NCI-H128 (cell line): ENCODE measurements around the gene CRIP2.

Source experiments
- DNase-seq: peaks from one replicate; lab custom pipeline; 2025; ENCODE audit not compliant: unreplicated experiment; lab: John Stamatoyannopoulos, UW

Gene CRIP2

DNA sequence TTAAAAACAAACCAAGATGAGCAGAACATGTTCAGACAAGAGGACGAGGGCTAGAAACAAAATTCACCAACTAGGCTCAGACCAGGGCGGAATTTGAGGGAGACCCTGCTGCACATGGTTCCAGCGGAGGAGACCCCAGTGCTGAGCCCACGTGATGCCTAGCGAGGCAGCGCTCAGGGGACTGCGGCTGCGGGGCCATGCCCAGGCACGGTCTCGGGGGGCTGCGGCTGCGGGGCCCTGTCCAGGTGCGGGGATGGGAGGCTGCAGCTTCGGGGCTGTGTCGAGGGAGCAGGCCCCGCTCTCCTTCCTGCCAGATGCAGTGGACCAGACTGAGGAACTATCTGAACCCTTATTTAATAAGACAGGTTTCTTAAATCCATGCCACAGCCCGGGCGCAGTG is 12.7 kb upstream of the CRIP2 start:
- no peak for DNase-seq

DNA sequence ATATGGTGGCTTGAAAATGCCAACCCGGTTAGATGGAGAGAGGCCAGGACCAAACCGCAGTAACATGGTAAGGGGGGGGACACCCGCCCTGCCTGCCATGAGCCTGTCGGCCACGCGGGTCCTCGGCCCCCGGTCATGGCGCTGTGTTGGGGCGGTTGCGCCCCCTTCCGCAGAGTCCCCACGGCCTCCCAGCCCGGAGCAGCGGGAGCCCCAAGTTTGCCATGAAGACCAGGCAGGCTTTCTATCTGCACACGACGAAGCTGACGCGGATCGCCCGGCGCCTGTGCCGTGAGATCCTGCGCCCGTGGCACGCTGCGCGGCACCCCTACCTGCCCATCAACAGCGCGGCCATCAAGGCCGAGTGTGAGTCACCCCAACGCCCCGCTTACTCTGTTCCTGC is 10.1 kb upstream of the CRIP2 start:
- DNase-seq, result no peak

GRCh38 chr14:105465209-105466031 is 9.2 kb upstream of the CRIP2 start:
- DNase-seq, result no peak

GRCh38 chr14:105466531-105467248 is 7.9 kb upstream of the CRIP2 start:
- no peak for DNase-seq

DNA sequence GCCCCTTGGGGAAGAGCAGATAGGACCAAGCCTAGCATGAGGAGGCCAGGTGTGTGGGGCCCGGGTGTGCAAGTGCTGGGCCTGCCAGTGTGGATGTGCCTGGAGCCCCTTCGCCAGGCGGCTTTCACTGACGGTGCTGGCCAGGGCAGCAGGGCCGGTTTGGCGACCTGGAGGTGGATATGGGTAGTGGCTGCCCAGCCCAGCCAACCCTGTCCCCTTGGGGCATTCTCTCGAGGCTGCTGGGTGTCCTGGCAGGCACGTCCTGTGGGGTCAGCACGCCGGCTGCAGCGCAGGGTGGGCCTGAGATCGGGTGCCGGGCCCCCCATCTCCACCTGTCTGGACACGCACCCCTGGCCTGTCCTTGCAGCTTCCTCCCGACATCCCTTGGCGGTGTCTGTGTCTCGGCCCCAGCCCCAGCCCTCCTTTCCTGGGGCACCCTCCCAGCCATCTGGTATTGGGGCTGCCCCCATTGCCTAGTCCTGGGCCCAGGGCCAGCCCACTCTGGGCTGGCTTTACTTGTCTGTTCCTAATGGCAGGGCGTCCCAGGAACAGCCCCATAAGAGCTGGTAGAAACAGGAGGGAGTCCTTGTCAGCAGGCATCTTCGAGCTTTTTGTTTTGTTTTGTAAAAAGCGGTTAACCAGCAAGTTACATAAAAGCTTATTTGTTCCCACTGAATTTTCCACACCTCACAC is 7.2 kb upstream of the CRIP2 start:
- no peak for DNase-seq

- DNase-seq, result no peak
Measured at GRCh38 chr14:105467942-105468471, 6.6 kb upstream of the CRIP2 start.

DNA sequence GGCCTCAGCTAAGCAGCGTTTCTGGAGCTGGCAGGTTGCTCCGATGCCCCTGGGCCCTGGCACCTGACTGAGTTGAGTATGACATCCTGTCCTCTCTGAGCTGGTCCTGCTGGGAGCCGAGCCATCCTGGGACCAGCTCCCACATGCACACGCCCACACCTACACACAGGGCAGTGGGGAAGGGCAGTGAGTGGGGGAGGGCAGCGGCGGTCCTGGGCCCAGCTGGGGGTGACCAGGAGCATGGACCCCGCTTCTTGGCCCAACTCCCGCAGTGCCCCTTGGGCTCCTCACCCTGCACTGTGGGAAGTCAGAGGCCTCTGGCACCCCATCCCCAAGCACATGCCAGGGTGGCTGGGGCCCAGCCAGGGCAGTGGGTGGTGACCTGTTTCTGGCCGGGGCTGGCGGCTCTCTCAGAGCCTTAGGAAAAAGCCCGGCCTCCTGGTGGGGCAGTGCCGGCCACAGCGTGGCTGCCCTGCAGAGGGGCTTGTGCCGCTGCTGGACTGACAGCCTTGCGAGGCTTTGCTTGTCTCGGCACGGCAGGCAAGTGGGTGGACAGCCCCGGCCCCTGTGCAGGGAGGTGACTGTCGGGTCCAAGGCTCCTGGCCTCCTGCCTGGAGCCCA is 5.9 kb upstream of the CRIP2 start:
- DNase-seq, result no peak

GRCh38 chr14:105469456-105470349 is 4.9 kb upstream of the CRIP2 start:
- no peak for DNase-seq

DNA sequence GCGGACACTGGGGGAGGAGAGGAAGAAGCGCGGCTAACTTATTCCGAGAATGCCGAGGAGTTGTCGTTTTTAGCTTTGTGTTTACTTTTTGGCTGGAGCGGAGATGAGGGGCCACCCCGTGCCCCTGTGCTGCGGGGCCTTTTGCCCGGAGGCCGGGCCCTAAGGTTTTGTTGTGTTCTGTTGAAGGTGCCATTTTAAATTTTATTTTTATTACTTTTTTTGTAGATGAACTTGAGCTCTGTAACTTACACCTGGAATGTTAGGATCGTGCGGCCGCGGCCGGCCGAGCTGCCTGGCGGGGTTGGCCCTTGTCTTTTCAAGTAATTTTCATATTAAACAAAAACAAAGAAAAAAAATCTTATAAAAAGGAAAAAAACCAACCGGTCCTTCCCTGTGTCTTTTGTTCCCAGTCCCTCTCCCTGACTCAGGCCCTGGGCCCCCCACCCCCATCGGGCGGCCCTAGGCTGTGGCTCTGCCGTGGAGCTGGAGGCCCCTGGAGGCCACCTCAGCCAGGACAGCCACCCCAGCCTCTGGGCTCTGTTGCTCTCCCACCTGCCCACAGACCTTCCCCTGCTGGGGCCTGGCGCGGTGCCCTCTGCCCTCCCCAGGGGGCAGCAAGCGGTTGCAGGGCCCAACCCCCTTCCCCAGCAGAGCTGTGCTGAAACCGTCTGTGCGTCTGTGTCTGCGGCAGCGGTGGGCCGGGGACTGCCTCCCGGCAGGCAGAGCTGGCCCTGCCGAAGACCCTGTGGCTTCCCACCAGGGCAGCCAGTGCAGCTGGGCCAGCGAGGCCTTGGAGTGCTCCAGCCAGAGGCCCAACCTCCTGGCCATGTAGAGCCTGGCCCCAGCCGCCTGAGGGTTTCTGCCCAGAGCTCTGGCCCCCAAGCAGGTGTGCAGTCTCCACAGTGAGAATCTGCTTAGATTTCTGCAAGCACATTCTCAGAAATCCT is 4.0 kb upstream of the CRIP2 start:
- peak; percentile 38 for DNase-seq

- no peak for DNase-seq
Measured at GRCh38 chr14:105471297-105471821, 3.3 kb upstream of the CRIP2 start.

DNA sequence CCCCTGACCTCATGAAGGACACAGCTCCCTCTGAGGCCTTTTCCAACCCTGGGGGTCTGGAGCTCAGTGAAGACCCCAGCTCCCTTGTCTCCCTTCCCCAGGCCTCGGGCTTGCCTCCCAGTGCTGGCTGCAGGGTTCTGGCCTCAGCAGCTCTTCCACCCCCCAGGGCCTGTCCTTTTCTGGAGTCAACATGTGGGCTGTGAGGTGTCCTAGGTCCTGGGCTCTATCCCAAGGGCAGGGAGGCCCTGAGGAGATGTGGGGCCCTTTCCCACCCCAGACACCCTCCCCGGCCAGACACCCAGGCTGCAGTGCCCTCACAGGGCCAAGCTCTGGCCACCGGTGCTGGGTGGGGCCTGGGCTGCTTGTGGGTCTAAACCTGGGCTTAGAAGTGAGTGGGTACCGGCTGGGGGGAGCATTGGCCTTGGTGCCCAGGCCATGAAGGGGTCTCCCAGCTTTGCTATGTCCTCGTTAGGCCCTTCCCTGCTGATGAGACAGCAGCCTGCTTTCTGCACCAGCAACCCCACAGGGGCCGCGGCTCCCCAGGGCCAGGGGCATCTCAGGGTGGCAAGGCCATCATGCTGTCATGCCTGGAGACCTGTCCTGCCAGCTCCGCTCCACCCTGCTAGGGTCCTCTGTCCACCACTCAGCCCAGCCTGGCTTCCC is 2.7 kb upstream of the CRIP2 start:
- DNase-seq, result no peak

DNA sequence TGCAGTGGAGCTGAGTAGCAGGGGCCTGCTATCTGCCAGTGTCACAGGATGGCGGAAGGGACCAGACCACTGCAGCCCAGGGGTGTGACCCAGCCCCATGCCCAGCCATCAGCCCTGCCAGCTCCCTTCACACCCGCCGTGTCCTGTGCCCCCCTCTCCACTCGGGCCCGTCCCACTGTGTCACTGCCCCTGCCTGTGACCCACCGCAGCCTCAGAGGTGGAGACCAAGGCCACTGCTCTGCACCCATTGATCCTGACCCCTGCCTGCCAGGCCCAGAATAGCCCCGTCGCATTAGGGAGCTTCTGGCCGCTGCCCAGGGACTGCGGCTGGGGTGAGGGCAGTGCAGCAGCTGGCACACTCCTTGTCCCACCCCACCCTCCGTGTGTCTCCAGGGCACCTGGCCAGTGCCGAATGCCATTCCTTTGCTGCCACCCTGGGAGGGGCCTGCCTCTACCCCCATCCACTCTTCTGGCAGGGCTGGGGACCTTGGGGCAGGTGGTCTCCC is 2.1 kb upstream of the CRIP2 start:
- DNase-seq, result no peak

DNA sequence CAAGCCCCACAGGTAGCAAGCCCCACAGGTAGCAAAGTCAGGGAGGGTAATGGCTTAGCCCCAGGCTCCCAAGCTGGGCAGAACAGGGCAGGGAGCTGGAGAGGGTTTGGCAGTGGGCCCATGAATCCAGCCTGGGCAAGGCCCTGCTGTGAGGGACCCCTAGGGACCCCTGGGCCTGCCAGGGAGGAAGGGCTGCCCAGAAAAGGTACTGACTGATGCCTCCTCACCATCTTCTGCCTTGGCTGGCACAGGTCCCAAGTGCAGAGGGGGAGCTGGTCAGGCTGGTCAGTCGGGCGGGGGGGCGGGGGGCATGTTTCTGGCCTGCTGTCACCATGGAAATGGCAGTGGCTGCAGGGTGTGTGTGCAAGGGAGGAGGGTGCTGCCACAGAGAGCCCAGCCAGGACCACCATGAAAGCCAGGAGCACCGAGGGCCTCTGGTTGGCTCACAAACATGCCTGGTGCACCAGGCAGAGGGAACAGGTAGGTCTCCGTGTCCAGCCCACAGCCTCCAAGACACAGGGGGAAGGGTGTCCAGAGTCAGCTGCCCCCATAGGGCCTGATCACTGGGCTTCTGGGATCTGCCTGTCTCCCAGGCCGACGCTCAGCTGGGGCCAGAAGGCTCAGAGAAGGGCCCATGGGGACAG is 1.5 kb upstream of the CRIP2 start:
- DNase-seq, result no peak

GRCh38 chr14:105473677-105474482 is 741 bp upstream of the CRIP2 start:
- DNase-seq, result peak; percentile 84

DNA sequence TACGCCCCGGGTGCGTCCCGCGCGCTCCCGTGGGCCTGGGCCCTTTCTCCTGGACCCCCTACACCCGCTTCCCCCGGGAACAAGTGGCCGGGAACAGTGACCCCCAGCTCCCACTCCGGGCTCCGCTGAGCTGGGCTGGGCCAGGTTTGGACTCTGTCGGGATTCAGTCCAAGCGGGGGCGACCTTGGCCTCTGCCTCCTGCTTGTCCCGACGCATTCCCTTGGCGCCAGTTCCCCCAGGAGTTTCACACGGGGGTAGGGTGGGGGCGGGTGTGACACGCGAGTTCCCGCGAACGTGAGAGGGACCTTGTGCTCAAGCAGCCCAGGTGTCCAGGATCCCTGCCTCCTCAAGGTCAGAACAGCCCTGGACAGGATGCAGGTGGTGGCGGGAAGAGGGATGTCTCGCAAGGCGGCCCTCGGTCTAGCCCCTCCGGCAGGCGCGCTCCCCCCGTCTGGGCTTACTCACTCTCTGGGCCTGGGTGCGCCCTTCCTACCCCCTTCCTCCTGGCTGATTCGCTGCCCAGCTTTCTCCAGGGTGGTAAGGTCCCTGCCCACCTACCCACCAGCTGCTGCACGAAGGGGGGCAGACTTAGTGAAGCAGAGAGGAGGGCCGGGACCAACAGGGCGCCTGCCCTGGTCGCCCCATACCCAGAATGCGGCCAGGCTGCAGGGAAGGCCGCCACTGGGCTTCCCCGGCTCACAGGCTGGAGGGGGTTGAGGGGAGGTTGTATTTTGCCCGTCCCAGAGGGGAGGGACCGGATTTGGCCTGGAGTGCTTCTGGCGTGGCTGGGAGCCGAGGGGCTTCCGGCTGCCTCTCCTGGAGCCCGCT is 862 bp downstream of the CRIP2 start:
- DNase-seq, result no peak
